Stimulated activated memory B cell treated with anti-CD40 and anti-IgM and Interleukin-4, amounts not matched to agents 10 μg/mL and 1 μg/mL and 100 μg/mL, for 72 hours (primary cell): ENCODE measurements around the gene GIMAP2.

Experiments
- ATAC-seq: fragments of 150-1000 bp; cut with Tn5 transposase; 2 replicates; pipeline ENCODE4 v1.10.0; 2021
- H3K27ac Mint-ChIP-seq: one replicate; pipeline ENCODE4 v1.8.0; 2022; ENCODE audit warnings: mild to moderate bottlenecking, mixed read lengths
- H3K27me3 Mint-ChIP-seq: one replicate; pipeline ENCODE4 v1.8.0; 2022; ENCODE audit warnings: mixed read lengths
- H3K36me3 Mint-ChIP-seq: one replicate; pipeline ENCODE4 v1.8.0; 2022; ENCODE audit warnings: mixed read lengths
- H3K4me1 Mint-ChIP-seq: one replicate; pipeline ENCODE4 v1.8.0; 2022; ENCODE audit warnings: mixed read lengths
- H3K4me3 Mint-ChIP-seq: one replicate; pipeline ENCODE4 v1.8.0; 2022; ENCODE audit warnings: mild to moderate bottlenecking, moderate library complexity, mixed read lengths
- H3K9me3 Mint-ChIP-seq: one replicate; pipeline ENCODE4 v1.8.0; 2022; ENCODE audit warnings: mixed read lengths

GIMAP2 gene

GRCh38 chr7:150735596-150736358 is 50.3 kb downstream of the GIMAP2 start:
- Mint-ChIP-seq H3K4me3 (no peak overlapping the region), H3K27me3 (peaks cover 39% of the 10 kb centered on the region), H3K36me3 (no peaks in the 10 kb centered on the region), H3K4me1 (peaks cover 12% of the 10 kb centered on the region), H3K9me3 (peaks cover 2% of the 10 kb centered on the region), H3K27ac (no peak overlapping the region)
- no peak for ATAC-seq

DNA sequence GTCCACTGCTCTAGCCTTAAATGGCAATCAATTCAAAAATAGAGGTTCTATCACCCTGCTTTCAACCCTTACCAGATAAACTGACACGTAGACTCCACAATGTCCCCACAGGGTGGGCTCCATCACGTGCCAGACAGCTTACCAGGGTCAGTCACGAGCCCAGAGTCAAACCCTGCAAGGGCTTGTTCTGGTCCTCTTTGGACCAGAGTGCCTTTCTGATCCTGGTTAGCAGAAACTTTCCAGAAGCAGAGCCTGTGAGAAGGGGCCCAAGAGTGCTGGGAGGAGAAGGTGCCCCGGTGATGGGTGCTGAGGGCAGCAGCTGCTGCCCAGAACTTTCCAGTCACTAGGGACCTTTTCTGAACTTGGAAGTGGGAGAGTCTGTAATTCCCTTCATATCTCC is 51.4 kb downstream of the GIMAP2 start:
- no peak for ATAC-seq
- H3K27me3 Mint-ChIP-seq: peaks cover 48% of the 10 kb centered on the region
- peak overlapping the region; percentile 75 for H3K4me3 Mint-ChIP-seq
- H3K9me3 Mint-ChIP-seq: peaks cover 2% of the 10 kb centered on the region
- peak overlapping the region; percentile 65 for H3K27ac Mint-ChIP-seq
- peaks cover 12% of the 10 kb centered on the region for H3K4me1 Mint-ChIP-seq
- no peaks in the 10 kb centered on the region for H3K36me3 Mint-ChIP-seq

DNA sequence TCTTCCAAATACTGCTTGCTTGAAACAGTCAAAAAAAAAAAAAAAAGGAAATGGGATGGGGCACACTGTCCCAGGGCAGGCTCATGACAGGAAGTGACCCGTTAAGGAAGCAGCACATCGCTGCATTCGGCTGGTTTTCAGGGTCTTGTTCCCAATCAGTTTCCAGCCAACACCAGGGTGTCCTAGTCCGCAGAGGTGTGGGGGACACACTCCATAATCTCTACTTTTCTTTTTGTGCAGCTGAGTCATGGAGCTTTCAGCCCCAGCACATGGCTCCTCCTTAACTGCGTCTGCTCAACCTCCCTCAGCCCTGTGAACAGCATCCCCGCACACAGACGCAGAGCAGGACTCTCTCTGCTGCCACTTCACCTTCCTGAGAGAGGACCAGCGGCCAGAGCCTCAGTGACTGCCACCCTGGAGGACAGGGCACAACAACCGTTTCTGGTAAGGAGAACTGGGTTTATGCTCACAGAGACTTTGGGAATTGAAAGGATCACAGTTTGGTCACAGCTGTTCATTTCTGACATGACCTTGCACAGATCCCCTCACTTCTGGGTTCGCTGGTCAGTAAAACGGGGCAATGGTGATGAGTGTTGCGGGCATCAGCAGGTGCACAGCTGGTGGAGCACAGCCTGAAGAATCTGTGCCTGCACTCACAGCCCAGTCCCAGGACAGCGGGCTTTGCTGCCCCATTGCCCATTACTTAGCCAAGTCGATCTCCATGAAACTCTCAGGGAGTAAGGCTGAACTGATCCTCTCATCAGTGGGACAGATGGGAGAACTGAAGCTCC is 52.0 kb downstream of the GIMAP2 start, which contains the start of gene GIMAP5:
TSS of gene GIMAP5 (plus strand) at position 154 of the 791 bp plus-strand sequence. CDS start 3,467 bp downstream, outside the sequence.
- Mint-ChIP-seq H3K27me3 (peaks cover 49% of the 10 kb centered on the region), H3K4me3 (peak within 1 kb of the TSS; percentile 75), H3K4me1 (peaks cover 12% of the 10 kb centered on the region), H3K27ac (peak within 1 kb of the TSS; percentile 65), H3K9me3 (peaks cover 2% of the 10 kb centered on the region), H3K36me3 (peaks cover 6% of the 10 kb centered on the region)
- peak; percentile 44 for ATAC-seq

- Mint-ChIP-seq H3K27ac (no peak overlapping the region), H3K36me3 (peaks cover 7% of the 10 kb centered on the region), H3K4me1 (peaks cover 12% of the 10 kb centered on the region)
Measured at GRCh38 chr7:150738092-150738491, 52.6 kb downstream of the GIMAP2 start.

DNA sequence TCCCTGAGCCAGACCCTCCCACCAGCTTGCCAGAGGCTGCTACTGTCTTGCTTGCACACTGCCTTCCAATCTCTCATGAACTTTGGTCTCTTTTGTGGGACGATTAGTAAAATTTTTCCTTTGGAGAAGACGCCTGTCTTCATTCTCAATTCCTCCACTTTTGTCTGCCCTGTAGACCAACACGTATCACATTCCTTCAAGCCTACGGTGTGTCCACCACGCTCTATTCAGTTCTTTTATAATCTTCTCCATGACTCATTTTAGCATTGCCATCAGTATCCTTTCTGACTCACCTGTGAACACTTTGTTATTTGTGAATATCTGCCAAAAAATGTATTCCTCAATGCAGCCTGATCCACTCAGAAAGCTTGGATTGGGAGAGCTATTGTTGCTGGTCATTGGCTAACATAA is 53.1 kb downstream of the GIMAP2 start:
- peaks cover 2% of the 10 kb centered on the region for H3K9me3 Mint-ChIP-seq
- H3K4me1 Mint-ChIP-seq: peaks cover 12% of the 10 kb centered on the region
- peaks cover 48% of the 10 kb centered on the region for H3K27me3 Mint-ChIP-seq
- no peak overlapping the region for H3K27ac Mint-ChIP-seq
- no peak overlapping the region for H3K4me3 Mint-ChIP-seq
- ATAC-seq: no peak
- peaks cover 7% of the 10 kb centered on the region for H3K36me3 Mint-ChIP-seq

More at GRCh38 chr7:150738092-150738491, 52.6 kb downstream of the GIMAP2 start:
- Mint-ChIP-seq H3K9me3 (peaks cover 2% of the 10 kb centered on the region), H3K4me3 (no peak overlapping the region), H3K27me3 (peaks cover 48% of the 10 kb centered on the region)
- ATAC-seq: no peak

DNA sequence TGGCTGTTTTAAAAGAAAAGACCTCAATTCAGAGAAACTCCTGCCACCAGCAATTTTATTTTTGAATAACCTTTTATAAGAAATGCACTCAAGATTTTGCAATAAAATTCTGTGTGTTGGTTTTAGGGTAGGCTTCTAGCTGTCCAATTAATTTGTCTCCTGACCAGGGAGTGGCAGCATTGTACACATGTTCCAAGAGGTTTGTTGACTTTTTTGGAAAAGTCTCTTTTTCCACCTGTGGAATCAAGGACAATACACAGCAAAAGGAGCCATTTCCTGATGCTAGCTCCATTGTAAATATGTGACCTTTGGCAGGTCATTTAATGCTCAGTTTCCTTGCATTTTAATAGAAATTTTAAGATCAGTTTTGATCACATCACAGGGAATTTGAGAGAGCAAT is 53.5 kb downstream of the GIMAP2 start:
- Mint-ChIP-seq H3K4me1 (peaks cover 12% of the 10 kb centered on the region), H3K27ac (no peak overlapping the region), H3K4me3 (no peak overlapping the region), H3K36me3 (peaks cover 7% of the 10 kb centered on the region), H3K27me3 (peaks cover 48% of the 10 kb centered on the region), H3K9me3 (peaks cover 2% of the 10 kb centered on the region)
- no peak for ATAC-seq

DNA sequence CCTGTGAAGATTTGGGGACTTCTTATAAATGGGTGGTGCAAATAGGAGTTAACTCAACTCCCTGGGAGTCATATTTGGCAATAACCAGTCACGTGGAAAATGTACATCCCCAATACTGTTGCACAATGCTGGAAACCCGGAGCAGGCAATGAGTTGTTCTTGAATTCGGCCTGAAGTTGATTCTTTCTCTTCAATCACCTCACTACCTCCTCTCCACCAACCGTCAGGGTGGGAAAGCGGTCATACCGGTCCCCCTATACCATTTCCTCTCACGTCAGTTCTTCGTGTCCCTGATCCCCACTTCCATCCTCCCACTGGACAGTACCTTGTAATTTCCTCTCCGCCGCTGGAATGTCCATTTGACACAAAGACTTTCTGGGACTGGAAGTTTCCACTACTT is 54.5 kb downstream of the GIMAP2 start:
- Mint-ChIP-seq H3K27ac (no peak overlapping the region), H3K27me3 (peaks cover 59% of the 10 kb centered on the region), H3K36me3 (peaks cover 7% of the 10 kb centered on the region), H3K4me3 (no peak overlapping the region), H3K4me1 (peaks cover 12% of the 10 kb centered on the region), H3K9me3 (peaks cover 2% of the 10 kb centered on the region)
- ATAC-seq: no peak

- Mint-ChIP-seq H3K36me3 (peaks cover 7% of the 10 kb centered on the region), H3K27ac (no peak overlapping the region), H3K27me3 (peaks cover 72% of the 10 kb centered on the region), H3K4me3 (no peak overlapping the region), H3K4me1 (peaks cover 6% of the 10 kb centered on the region), H3K9me3 (peaks cover 2% of the 10 kb centered on the region)
- no peak for ATAC-seq
Measured at GRCh38 chr7:150742286-150742968, 56.9 kb downstream of the GIMAP2 start.
